SH-SY5Y (cell line): Measurements from ENCODE around the gene MAP2.

Source experiments
- GATA2 ChIP-seq: IDR thresholded peaks from 2 replicates; pipeline ENCODE4 v1.6.1; 2011; ENCODE audit warnings: mild to moderate bottlenecking, low read depth, low read length
- GATA3 ChIP-seq: IDR thresholded peaks from 2 replicates; pipeline ENCODE4 v1.6.1; 2011; ENCODE audit warnings: low read depth, mild to moderate bottlenecking, low read length, moderate library complexity

Gene MAP2

GRCh38 chr2:209757163-209757562 lies 333.3 kb downstream of the MAP2 start:
- no peak for TF ChIP-seq GATA3
- no peak for TF ChIP-seq GATA2

DNA sequence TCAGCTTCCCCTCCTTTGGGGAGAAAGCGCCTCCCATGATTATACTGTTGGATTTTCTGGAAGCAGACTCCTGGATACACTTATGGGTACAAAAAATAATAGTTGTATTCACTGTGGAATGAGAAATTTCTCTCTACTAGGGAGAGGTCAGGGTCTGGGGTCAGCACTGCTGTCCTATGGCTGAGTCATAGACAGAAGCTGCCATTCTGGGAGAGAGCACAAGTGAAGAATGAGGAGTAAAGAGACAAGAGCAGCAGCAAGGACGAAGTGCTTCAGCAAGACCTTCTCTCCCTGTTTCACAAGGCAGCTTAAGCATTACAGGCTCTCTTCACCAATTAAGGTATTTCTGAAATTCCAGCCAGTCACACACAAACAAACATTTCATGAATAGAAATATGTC lies 337.7 kb downstream of the MAP2 start:
- TF ChIP-seq GATA3 (no peak), GATA2 (no peak)

DNA sequence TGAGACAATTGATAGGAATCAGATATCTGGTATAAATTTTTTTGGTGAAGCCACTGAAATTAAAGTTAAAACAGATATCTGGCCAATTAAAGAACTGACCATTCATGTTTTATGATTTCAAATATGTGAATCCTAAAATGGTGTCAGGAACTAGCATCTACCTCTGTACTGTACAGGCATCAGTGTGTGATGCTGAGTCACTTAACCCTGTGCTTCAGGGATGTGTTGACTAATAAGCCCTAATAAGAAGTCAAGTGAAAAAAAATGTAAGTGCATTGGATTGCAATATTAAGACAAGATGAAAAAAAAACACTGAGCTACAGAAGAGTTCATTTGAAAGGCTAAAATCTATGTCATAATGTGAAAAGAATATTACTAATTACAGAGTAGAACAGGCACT lies 338.7 kb downstream of the MAP2 start:
- TF ChIP-seq GATA3 (no peak), GATA2 (no peak)

DNA sequence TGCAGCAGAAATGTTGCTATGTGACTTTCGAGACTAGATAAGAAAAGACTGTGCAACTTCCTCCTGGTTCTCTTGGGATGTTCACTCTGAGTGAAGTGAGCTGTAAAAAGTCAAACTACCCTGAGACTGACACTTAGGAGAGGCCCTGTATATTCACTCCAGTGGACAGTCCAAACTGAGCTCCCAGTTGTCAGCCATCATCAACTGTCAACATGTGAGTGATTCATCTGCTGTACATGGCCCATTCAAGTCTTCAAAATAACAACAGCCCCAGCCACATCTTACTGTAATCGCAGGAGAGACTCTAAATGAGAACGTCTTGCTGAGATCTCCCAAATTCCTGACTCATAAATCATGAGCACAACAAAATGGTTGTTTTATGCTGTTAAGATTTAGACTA lies 339.3 kb downstream of the MAP2 start:
- TF ChIP-seq GATA2 = no peak

DNA sequence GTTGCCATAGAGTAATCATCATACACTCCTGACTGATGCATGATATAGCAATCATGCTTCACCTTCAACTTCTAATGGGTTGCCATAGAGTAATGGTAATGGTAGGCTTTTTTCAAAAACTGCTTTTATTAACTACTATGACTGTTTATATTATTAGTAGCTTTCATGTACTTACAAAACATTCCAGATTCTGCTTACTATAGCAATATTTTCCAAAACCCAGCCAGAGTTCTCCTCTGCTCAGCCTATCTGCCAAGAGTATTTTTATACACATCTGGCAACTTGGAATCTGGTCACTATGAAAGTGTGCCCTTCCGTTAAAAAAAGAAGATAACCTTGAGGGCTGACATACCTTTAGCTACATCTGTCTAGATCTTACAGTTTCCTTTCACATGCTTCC lies 342.8 kb downstream of the MAP2 start:
- TF ChIP-seq GATA3 (no peak), GATA2 (no peak)

DNA sequence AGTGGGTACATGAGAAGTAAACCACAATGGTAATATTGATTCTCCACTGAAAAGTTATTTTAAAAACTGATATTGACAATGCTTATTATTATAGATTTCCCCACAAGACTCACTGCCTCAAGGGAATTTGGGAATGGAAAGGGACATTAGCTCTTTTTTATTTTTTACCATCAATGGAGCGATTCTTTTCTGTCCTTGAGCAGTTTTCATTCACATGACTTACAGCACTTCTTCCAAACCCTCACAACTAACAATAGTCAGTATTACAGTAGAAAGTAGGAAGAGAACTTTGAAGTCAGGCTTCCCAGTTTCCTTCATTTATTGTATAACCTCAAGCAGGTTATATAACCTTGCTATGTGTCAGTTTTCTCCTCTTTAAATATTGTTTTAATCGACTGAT lies 343.5 kb downstream of the MAP2 start:
- no peak for TF ChIP-seq GATA2
- no peak for TF ChIP-seq GATA3

DNA sequence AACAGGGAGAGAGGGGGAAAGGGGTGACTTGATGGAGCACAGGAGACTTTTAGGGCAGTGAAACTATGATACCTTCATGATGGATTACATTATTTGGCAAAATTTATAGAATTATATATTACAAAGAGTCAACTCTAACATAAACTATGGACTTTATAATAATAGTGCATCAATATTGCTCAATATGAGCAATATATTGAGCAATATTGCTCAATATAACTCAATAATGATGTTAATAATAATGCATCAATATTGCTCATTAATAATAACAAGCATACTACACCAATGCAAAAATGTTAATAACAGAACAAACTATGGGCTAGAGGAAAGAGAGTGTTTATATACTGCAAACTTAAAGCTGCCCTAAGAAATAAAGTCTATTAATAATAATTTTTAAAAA lies 344.7 kb downstream of the MAP2 start:
- TF ChIP-seq GATA3 = no peak
- no peak for TF ChIP-seq GATA2

- TF ChIP-seq GATA3 (no peak), GATA2 (0 out of 2 replicates have a peak, but pooled peaks have one; percentile 12)
Observed at GRCh38 chr2:209771474-209772289, 347.8 kb downstream of the MAP2 start, which contains the start of gene UNC80. UNC80 (plus strand) TSS chr2:209771832; CDS start chr2:209772073, 241 bp downstream.

DNA sequence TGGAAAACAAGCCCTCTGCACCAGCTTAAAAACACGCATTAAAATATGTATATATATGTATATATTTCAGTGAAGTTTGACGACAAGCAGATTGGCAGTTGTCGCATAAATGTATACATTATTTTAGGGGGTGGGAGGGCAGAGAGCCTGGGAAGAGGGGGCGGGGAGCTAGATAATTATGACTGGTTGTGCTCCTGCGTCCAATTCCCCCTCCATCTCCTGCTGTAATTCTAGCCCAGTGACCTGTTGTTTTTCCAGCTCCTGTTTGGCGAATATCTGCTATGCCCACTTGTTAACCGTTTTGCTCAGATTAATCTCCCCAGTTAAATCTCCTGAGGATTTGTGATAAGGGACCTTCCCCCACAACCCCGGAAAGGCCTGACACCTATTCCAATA lies 348.4 kb downstream of the MAP2 start:
- TF ChIP-seq GATA2 (peak; percentile 43), GATA3 (no peak)

- TF ChIP-seq GATA2 = no peak
- TF ChIP-seq GATA3 = no peak
Observed at GRCh38 chr2:209773377-209773776, 349.5 kb downstream of the MAP2 start.
